GOT3 (cell line): ENCODE data around the gene DUXB.

Experiments
- DNase-seq: peaks from one replicate; lab custom pipeline; 2025; ENCODE audit warnings: mixed read lengths; lab: John Stamatoyannopoulos, UW

The DUXB gene

DNA sequence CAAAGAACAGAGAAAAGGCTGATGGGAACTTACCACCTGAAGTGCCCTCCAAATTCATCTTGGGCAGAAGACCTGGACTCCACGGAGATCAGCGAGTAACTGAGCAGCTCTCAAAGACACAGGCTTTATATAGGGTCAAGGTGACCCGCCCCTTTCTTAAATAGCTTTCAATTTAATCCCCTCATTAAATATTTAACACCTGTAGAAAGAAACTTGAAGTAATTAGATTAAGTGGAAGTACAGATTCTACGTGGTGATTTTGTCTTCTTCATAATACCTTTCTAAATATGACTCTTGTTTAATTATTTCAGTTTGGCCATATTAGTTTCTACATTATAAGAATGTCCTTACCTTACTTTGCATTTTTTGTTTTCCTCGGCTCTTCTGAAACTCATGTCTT is at the start of gene DUXB:
TSS of gene DUXB (minus strand) at position 101 of the 400 bp plus-strand sequence. CDS start at position 58, 43 bp downstream.
- no peak for DNase-seq

DNA sequence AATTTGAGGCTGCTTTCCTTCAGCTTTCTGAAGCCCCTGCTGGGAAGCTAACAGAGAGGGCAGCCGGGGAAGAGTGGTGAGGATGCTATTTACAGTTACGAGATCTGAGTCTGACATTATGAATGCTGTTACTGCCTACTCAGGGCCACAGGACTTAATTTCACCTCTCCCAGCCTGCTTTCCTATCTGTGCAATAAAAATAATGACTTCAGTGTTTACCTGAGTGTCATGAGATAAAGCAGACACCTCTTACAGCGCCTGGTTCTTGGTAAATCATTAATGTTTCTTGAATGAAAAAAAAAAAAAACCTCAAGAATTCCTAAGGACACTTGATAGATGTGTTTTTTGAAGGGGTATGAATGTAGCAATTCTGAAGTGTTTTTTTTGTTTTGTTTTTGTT is 49.3 kb upstream of the DUXB start:
- DNase-seq = no peak

DNA sequence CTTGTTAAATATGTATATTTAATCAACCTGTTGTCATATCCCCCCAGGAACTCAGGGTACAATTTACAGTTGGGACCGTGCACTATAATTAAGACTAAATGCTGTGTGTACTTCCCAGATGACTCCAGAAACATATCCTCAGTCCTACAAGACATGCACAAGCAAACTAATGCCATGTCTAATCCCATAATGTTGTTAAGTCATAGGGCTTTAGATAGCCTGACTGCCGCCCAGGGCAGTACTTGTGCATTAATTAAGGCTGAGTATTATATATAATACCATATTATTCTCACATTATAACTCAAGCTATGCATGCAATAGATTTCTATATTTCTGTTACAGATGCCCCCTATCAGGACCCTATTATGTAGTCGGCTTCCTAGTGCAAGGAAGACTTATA is 45.1 kb upstream of the DUXB start:
- DNase-seq = no peak

- DNase-seq = no peak
These were observed 44.6 kb upstream of the DUXB start for GRCh38 chr16:75745823-75746222.

DNA sequence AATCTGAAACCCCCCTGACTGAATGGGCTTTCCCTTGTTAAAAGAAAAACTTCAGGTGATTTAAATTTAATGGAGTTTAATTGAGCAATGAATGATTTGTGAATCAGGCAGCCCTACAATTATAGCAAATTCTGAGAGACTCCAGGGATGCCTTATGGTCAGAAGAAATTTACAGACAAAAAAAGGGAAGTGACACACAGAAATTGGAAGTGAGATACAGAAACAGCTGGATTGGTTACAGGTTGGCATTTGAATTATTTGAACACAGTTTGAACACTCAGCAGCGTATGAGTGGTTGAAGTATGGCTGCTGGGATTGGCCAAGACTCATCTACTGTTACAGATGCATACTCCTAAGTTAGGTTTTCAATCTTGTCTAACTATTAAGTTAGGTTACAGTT is 44.0 kb upstream of the DUXB start:
- no peak for DNase-seq

- DNase-seq = no peak
These were observed 41.3 kb upstream of the DUXB start for GRCh38 chr16:75742424-75743047.

DNA sequence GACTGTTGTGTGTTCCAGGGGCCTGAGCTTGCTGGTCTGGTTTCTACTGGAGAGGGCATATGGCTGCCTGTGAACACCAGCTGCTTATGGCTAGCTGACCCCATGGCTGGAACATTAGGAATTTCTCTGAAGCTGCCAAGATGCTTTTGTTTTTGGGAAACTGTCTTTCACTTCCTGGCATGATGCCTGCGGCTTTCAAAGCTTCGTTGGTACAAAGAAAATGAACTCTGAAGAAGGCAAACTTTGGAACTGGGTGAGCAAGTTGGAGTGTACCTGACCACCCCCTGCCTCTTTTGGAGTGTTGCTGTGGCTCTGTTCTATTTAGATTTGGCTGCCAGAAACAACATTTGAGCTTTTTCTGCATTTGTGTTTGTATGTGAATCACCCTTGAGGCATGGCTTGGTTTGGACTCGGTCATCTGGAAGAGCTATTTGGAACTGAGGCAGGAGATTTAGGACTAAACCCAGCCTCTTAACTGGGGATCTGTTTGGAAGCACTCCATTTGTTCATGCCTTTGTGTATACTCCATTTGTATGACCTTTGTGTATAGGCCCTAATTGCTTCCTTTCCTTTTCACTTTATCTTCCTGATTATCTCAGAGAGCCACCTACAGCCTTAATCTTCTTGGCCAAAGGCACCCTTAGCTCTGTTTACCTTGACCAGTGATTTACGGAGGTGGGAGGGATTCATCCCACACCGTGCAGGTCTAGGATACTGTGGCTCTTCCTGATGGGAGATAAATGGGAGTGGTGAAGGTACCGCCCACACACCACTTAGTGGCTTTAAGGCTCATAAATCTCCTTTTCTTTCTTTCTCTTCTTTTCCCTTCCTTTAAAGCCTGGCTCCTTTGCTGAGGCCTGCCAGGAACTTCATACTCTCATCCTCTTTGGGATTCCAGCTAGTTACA is 32.3 kb upstream of the DUXB start:
- no peak for DNase-seq

- no peak for DNase-seq
These were observed 31.6 kb upstream of the DUXB start for GRCh38 chr16:75732871-75733270.

- no peak for DNase-seq
These were observed 26.0 kb upstream of the DUXB start for GRCh38 chr16:75727221-75727620.

DNA sequence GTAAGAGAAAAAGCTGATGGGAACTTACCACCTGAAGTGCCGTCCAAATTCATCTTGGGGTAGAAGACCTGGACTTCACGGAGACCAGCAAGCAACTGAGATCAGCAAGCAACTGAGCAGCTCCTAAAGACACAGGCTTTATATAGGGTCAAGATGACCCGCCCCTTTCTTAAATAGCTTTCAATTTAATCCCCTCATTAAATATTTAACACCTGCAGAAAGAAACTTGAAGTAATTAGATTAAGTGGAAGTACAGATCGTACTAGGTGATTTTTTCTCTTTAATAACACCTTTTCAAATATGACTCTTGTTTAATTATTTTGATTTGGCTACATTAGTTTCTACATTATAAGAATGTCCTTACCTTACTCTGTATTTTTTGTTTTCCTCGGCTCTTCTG is 25.1 kb upstream of the DUXB start, which contains the start of gene CPHXL:
TSS of gene CPHXL (minus strand) at position 101 of the 400 bp plus-strand sequence. CDS start at position 53, 48 bp downstream.
- no peak for DNase-seq

DNA sequence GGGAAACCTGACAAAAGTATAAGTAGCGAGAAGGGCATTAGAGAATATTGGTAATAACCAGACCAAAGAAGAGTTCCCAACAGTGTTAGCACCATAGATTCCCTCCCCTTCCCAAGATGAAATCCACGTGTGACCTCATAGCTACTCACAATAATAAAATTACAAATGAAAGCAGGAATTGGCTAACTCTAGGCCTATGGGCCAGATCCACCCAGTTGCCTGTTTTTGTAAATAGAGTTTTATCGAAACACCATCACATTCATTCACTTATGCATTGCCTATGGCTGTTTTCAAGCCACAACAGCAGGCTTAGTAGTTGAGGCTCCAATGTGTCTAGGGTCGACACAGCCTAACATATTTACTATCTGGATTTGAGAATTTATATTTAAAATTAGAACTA is 17.2 kb upstream of the DUXB start:
- DNase-seq = no peak

- DNase-seq = no peak
These were observed 13.4 kb upstream of the DUXB start for GRCh38 chr16:75714661-75715060.

DNA sequence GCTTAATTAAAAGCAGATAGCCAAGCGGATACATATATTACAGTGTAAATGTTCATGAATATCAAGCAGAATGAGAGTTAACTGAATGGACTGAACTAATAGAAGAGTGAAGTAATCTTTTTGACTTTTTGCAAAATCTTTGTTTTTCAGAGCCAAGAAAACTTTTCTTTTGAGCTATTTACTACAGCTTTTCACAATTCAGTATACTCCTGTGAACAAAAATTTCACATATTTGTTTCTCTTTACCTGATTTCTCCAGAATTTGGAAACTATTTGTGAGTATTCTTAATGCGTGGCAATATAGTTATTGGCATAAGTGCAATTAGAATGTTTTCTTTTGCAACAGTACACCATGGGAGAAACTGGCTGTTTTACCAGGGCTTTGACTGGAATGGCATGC is 9.1 kb upstream of the DUXB start:
- no peak for DNase-seq

DNA sequence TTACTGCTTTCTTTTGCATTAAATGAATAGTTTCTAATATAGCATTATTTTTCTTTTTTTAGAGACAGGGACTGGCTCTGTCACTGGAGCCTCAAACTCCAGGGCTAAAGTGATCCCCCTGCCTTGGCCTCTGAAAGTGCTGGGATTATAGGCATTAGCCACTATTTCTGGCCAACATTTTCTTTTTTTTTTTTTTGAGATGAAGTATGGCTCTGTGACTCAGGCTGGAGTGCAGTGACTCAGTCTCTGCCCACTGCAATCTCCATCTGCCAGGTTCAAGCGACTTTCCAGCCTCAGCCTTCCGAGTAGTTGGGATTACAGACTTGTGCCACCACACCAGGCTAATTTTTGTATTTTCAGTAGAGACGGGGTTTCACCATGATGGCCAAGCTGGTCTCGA is 2.0 kb upstream of the DUXB start:
- DNase-seq = no peak

DNA sequence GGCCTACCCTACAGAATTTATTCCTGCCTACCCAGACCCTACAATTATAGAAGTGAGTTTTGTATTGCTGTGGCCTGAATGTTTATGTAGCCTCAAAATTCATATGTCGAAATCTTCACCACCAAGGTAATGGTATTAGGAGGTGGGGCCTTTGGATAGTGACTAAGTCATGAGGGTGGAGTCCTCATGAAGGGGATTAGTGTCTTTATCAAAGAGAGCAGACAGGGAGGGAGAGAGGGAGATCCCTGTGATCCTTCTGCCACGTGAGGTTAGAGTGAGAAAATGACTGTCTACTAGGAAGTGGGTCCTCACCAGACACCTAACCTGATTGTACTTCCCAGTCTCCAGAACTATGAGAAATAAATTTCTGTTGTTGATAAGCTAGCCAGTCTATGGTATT is 981 bp upstream of the DUXB start:
- DNase-seq = no peak

DNA sequence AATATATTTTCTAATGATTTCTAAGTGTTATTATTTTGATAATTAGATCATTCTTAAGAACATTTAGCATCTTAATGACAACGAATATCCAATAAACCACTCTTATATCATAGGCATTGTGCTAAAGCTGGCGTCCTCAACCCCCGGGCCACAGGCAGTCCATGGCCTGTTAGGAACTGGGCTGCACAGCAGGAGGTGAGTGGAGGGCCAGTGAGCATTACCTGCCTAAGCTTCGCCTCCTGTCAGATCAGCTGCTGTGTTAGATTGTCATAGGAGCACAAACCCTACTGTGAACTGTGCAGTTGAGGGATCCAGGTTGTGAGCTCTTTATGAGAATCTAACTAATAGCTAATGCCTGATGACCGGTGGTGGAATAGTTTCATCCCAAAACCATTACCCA is 3.7 kb downstream of the DUXB start:
- DNase-seq = no peak

GRCh38 chr16:75695708-75696107 is 5.6 kb downstream of the DUXB start:
- no peak for DNase-seq

- no peak for DNase-seq
These were observed 13.9 kb downstream of the DUXB start for GRCh38 chr16:75687361-75687760.

DNA sequence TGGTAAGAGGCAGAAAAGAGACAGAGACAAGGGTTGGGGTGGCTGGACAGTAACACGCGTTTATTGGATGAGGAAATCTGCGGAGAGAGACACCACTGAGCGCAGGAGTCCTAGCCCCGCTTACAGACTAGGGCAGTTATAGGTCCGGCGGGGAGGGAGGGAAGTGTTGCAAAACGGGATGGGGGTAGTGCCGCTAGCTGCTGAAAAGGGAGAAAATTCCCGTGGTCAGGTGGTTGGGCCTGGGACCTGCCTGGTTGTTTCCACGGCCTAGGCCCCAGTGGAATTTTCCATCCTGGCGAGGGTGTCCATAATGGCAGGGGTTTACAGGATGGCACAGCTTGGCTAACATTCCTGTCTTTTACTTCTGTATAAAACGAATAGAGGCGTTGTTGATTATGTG is 19.0 kb downstream of the DUXB start:
- no peak for DNase-seq

GRCh38 chr16:75679366-75679765 is 21.9 kb downstream of the DUXB start:
- DNase-seq = no peak

DNA sequence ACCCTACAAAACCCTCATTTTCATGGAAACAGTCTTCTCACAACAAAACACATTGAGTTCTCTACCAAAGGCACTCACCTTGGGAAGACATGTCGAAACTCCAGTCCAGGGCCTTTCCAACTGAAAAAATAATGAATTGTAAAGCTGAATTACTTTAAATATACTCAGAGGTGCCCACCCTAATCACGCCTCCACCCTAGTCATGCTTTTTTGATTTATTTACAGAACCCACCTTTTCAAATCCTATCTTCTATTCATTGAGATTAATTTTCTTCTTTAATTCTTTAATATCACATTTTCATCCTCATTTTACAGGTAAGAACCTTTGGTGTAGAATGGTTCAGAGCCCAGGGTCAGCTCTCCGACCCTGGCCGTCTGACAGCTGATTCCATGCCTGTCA is 24.4 kb downstream of the DUXB start, which contains the start of gene CPHXL2:
TSS of gene CPHXL2 (minus strand) at position 101 of the 400 bp plus-strand sequence. CDS start at position 91, 10 bp downstream.
- no peak for DNase-seq

GRCh38 chr16:75667503-75667902 is 33.8 kb downstream of the DUXB start:
- no peak for DNase-seq

DNA sequence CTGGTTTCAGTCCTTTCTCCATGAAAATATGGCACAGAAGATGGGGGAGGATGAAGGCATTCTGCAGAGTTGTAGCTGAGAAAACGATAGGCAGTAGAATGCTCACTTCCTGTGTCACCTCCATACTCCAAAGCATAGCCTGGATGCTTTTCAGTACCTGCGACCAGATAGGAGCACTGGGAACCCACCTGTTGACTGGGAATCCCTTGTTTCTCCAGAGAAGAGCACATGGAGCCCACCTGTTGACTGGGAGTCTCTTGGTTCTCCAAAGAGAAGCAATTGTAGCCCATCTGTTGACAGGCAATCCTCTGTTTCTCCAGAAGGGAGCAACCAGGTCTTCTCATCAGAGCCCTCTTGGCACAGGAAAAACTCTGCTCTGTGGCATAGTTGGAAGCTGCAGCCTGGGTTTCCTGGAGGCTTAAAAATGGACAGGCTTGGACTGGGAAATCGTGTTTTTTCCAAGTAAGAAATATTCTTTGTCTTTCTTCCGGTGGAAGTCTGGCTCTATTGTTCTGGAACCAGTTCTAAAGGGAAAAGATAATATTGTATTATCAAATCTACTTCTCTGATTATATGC is 40.4 kb downstream of the DUXB start:
- DNase-seq = no peak
